ENCODE results near the gene CNTNAP5. TPM values are rescaled to one million over a fixed set of nuclear protein-coding genes. Genes with fewer than 3 reads are reported as not detected.

Gene CNTNAP5
- total and polyA plus RNA-seq, 2 experiments from 2014 or later, result 0.28 TPM; not detected in 1

- DNase-seq (ENCODE audit: low spot score), result no peak
- Histone ChIP-seq H3K4me1 (ENCODE audit: insufficient read depth) (no peaks in the 10 kb centered on the region), H3K4me3 (no peak overlapping the region), H3K4me2 (no peak overlapping the region), H3K36me3 (replicated peaks; ENCODE audit: insufficient read depth, low read depth) (no peaks in the 10 kb centered on the region), H3K27ac (no peak overlapping the region), H3K9me2 (replicated peaks; ENCODE audit: insufficient read depth) (no peaks in the 10 kb centered on the region), H4K20me1 (ENCODE audit: insufficient read depth, poor library complexity, severe bottlenecking) (no peaks in the 10 kb centered on the region), H2AFZ (no peak overlapping the region), H3K79me2 (no peaks in the 10 kb centered on the region), H3K9me3 (ENCODE audit: low read depth) (no peaks in the 10 kb centered on the region), H3K27me3 (no peaks in the 10 kb centered on the region)
- TF ChIP-seq CTCF (IDR thresholded peaks at IDR 0.05; ENCODE audit: poor library complexity), result no peak
- no peak for TF ChIP-seq EZH2 (IDR thresholded peaks at IDR 0.05; ENCODE audit: borderline replicate concordance)
- TF ChIP-seq EZH2phosphoT487 (IDR thresholded peaks at IDR 0.05; ENCODE audit: low read depth, severe bottlenecking, unreplicated experiment), result no peak
- WGBS (ENCODE audit: low lambda C conversion rate, missing lambda C conversion rate), result 96% methylated on average over 8 of the region's 8 CpGs
These were observed 289.0 kb downstream of the CNTNAP5 start for GRCh38 chr2:124314084-124314483.

- no peak overlapping the region for H2AFZ ChIP-seq
- H3K79me2 ChIP-seq, result no peaks in the 10 kb centered on the region
- no peaks in the 10 kb centered on the region for H3K9me2 ChIP-seq (replicated peaks; ENCODE audit: insufficient read depth)
- no peak overlapping the region for H3K4me3 ChIP-seq
- no peaks in the 10 kb centered on the region for H3K27me3 ChIP-seq
- H3K36me3 ChIP-seq (replicated peaks; ENCODE audit: insufficient read depth, low read depth), result no peaks in the 10 kb centered on the region
- H3K9me3 ChIP-seq (ENCODE audit: low read depth), result no peaks in the 10 kb centered on the region
- no peak overlapping the region for H3K4me2 ChIP-seq
- no peak overlapping the region for H3K27ac ChIP-seq
- TF ChIP-seq EZH2 (IDR thresholded peaks at IDR 0.05; ENCODE audit: borderline replicate concordance) (no peak), CTCF (IDR thresholded peaks at IDR 0.05; ENCODE audit: poor library complexity) (no peak), EZH2phosphoT487 (IDR thresholded peaks at IDR 0.05; ENCODE audit: low read depth, severe bottlenecking, unreplicated experiment) (no peak)
- DNase-seq (ENCODE audit: low spot score), result no peak
- WGBS (ENCODE audit: low lambda C conversion rate, missing lambda C conversion rate), result 81% methylated on average over 6 of the region's 6 CpGs
- H3K4me1 ChIP-seq (ENCODE audit: insufficient read depth), result no peaks in the 10 kb centered on the region
- H4K20me1 ChIP-seq (ENCODE audit: insufficient read depth, poor library complexity, severe bottlenecking), result no peaks in the 10 kb centered on the region
These were observed 290.3 kb downstream of the CNTNAP5 start for GRCh38 chr2:124315221-124315880.

GRCh38 chr2:124316133-124316532, 291.0 kb downstream of the CNTNAP5 start:
- Histone ChIP-seq H3K4me3 (no peak overlapping the region), H3K4me1 (ENCODE audit: insufficient read depth) (no peaks in the 10 kb centered on the region), H3K27me3 (no peaks in the 10 kb centered on the region), H3K9me3 (ENCODE audit: low read depth) (no peaks in the 10 kb centered on the region), H3K36me3 (replicated peaks; ENCODE audit: insufficient read depth, low read depth) (no peaks in the 10 kb centered on the region), H4K20me1 (ENCODE audit: insufficient read depth, poor library complexity, severe bottlenecking) (no peaks in the 10 kb centered on the region), H3K9me2 (replicated peaks; ENCODE audit: insufficient read depth) (no peaks in the 10 kb centered on the region), H2AFZ (no peak overlapping the region), H3K27ac (no peak overlapping the region), H3K4me2 (no peak overlapping the region), H3K79me2 (no peaks in the 10 kb centered on the region)
- 85% methylated on average over 3 of the region's 3 CpGs for WGBS (ENCODE audit: low lambda C conversion rate, missing lambda C conversion rate)
- TF ChIP-seq EZH2phosphoT487 (IDR thresholded peaks at IDR 0.05; ENCODE audit: low read depth, severe bottlenecking, unreplicated experiment), result no peak
- no peak for TF ChIP-seq CTCF (IDR thresholded peaks at IDR 0.05; ENCODE audit: poor library complexity)
- no peak for TF ChIP-seq EZH2 (IDR thresholded peaks at IDR 0.05; ENCODE audit: borderline replicate concordance)
- no peak for DNase-seq (ENCODE audit: low spot score)
